SK-N-SH (cell line): Measurements from ENCODE around the gene CHL1.

Source experiments
- CTCF ChIP-seq: fragments of 200-600 bp; sonication (generic); IDR thresholded peaks from 2 replicates; pipeline ENCODE4 v1.6.1; 2017; ENCODE audit warnings: antibody characterized with exemption, mild to moderate bottlenecking, moderate library complexity
- EZH2phosphoT487 ChIP-seq: fragments of 200-600 bp; sonication (generic); IDR thresholded peaks from 2 replicates; pipeline ENCODE4 v1.6.1; 2017; ENCODE audit warnings: low read depth, mixed run types, mild to moderate bottlenecking, antibody characterized with exemption, moderate library complexity, borderline replicate concordance
- JUND ChIP-seq: IDR thresholded peaks from 2 replicates; pipeline ENCODE4 v1.4.0; 2012
- MAX ChIP-seq: IDR thresholded peaks from 2 replicates; pipeline ENCODE4 v1.4.0; 2012; ENCODE audit warnings: low read depth
- POLR2AphosphoS5 ChIP-seq: IDR thresholded peaks from 2 replicates; pipeline ENCODE4 v1.6.1; 2012; ENCODE audit warnings: low read depth, low read length
- REST ChIP-seq: IDR thresholded peaks from 2 replicates; pipeline ENCODE4 v1.6.1; 2012; ENCODE audit warnings: mild to moderate bottlenecking, low read depth, low read length, moderate library complexity
- TAF1 ChIP-seq: IDR thresholded peaks from 2 replicates; pipeline ENCODE4 v1.6.1; 2012; ENCODE audit warnings: low read depth, mild to moderate bottlenecking, low read length, moderate library complexity, borderline replicate concordance
- TF ChIP-seq, protein P1 (sequence below): fragments of 150-350 bp; IDR thresholded peaks from 2 replicates; pipeline ENCODE4 v1.6.1; 2017; ENCODE audit warnings: antibody characterized with exemption, low read length, low read depth, borderline replicate concordance
- TF ChIP-seq, protein P2 (sequence below): IDR thresholded peaks from 2 replicates; pipeline ENCODE4 v1.4.0; 2012; ENCODE audit warnings: low read depth, borderline replicate concordance

- TF ChIP-seq CTCF (no peak), TAF1 (no peak), MAX (no peak), REST (no peak), JUND (no peak), POLR2AphosphoS5 (no peak), EZH2phosphoT487 (no peak)
- TF ChIP-seq, protein P1, sequence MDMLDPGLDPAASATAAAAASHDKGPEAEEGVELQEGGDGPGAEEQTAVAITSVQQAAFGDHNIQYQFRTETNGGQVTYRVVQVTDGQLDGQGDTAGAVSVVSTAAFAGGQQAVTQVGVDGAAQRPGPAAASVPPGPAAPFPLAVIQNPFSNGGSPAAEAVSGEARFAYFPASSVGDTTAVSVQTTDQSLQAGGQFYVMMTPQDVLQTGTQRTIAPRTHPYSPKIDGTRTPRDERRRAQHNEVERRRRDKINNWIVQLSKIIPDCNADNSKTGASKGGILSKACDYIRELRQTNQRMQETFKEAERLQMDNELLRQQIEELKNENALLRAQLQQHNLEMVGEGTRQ: no peak
- TF ChIP-seq, protein P2, sequence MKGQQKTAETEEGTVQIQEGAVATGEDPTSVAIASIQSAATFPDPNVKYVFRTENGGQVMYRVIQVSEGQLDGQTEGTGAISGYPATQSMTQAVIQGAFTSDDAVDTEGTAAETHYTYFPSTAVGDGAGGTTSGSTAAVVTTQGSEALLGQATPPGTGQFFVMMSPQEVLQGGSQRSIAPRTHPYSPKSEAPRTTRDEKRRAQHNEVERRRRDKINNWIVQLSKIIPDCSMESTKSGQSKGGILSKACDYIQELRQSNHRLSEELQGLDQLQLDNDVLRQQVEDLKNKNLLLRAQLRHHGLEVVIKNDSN: no peak
Measured at GRCh38 chr3:207973-208372, 11.4 kb downstream of the CHL1 start.
